Ecto neural progenitor cell (in vitro differentiated cells): ENCODE results near the gene MS4A13.
"Not testable (repeated sequence)": the region's sequence is repeated elsewhere in the genome, so short reads cannot be mapped to it uniquely, and the experiment has no call there.

Experiments
- DNase-seq: peaks from one replicate; pipeline ENCODE4 v3.0.0-alpha.2; 2018; ENCODE audit warnings: low spot score

Gene MS4A13

DNA sequence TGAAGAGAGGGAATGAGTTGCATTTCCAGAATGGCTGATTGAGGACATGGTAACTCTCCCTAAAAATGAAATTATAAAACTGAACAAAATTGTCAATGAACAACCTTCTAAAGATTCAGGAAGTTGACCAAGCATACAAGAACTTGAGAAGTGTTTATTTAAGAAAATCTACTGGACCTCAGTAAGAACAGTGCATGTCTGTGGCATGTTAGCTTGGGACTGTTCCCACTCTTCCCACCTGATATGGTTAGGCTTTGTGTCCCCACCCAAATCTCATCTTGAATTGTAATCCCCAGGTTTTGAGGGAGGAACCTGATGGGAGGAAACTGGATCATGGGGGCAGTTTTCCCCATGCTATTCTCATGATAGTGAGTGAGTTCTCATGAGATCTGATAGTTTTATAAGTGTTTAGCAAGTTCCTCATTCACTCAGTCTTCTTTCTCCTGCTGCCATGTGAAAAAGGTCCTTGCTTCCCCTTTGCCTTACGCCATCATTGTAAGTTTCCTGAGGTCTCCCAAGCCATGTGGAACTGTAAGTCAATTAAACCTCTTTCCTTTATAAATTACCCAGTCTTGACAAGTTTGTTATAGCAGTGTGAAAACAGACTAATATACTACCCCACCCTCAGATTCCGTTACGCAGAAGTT is 15.4 kb downstream of the MS4A13 start:
- no peak for DNase-seq

DNA sequence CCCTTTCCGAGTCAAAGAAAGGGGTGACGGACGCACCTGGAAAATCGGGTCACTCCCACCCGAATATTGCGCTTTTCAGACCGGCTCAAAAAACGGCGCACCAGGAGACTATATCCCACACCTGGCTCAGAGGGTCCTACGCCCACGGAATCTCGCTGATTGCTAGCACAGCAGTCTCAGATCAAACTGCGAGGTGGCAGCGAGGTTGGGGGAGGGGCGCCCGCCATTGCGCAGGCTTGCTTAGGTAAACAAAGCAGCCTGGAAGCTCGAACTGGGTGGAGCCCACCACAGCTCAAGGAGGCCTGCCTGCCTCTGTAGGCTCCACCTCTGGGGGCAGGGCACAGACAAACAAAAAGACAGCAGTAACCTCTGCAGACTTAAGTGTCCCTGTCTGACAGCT is 17.2 kb downstream of the MS4A13 start:
- DNase-seq: not testable (repeated sequence)

DNA sequence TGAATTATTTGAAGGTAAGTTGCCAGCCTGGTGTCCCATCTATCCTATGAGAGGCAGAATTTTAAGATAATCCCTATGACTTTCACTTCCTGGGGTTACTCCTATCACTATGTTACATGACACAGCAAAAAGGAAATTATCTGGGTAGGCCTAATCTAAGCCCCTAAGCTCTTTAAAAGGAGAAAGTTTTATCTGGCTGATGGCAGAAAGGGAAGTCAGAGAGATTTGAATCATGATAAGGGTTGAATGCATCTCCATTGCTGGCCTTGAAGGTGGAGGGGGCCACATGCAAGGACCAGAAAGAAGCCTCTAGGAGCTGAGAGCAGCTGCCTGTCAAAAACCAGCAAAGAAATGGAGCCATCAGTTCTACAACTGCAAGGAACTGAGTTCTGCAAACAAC is 23.4 kb downstream of the MS4A13 start:
- not testable (repeated sequence) for DNase-seq

DNA sequence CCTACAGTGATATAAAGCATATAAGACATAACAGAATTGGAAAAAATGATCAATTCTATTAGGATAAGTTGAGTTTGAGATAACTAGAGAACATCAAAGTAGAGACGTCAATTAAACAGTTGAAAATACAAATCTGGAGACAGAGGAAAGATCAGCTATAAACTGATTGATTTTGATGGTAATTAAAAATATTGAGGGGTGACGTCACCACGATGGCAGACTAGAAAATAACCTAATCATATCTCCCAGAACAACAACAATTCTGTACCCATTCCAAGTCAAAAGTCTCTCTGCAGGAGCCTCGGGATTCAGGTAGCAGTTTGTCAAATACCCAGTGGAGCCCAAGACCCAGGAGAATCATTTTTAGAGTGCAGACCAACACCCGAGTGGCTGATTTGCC is 28.9 kb downstream of the MS4A13 start:
- DNase-seq: no peak

DNA sequence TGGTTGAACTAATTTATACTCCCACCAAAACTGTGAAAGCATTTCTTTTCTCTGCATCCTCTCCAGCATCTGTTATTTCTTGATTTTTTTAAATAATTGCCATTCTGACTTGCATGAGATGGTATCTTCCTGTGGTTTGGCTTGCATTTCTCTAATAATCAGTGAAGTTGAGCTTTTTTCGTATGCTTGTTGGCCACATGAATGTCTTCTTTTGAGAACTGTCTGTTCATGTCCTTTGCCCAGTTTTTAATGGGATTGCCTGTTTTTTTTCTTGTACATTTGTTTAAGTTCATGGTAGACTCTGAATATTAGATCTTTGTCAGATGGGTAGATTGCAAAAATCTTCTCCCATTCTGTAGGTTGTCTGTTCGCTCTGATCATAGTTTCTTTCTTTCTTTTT is 46.1 kb downstream of the MS4A13 start:
- no peak for DNase-seq

DNA sequence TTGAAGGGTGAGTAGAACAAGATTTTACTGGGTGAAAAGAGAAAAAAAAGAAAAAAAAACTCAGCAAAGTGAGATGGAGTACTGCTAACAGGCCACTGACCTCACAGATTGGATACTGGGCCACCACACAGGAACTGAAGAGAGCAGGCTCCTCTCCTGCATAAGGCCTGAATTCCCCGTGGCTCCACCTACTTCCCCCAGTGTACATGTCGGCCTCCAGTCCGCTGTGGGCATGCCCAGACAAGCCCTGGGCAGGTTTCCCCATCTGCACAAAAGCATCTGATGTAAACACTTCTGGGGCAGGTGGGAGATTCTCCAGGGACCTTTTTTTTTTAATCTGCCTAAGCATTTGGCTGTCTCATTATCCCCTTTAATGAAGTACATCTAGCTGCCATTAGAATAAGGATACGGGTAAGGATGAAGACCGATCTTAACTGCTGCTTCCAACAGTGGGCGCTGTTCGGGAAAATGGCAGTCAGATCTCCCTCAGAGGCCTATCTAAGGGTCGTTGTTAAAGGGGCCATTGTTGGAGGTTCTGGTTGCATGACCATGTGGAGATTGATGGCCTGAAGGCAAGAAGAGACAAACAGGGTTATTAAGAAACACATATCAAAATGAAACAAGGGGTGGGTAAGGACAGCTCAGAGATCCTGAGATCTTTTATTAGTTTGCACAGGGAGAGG is 48.5 kb downstream of the MS4A13 start:
- no peak for DNase-seq

DNA sequence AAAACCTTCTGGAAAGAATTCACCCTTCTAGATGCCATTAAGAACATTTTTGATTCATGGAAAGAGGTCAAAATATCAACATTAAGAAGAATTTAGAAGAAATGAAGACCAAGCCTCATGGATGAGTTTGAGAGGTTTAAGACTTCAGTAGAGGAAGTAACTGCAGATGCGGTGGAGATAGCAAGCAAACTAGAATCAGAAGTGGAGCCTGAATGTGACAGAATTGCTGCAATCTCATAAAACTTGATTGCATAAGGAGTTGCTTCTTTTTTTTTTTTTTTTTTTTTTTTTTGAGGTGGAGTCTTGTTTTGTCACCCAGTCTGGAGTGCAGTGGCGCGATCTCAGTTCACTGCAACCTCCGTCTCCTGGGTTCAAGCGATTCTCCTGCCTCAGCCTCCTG is 51.6 kb downstream of the MS4A13 start:
- DNase-seq: no peak

DNA sequence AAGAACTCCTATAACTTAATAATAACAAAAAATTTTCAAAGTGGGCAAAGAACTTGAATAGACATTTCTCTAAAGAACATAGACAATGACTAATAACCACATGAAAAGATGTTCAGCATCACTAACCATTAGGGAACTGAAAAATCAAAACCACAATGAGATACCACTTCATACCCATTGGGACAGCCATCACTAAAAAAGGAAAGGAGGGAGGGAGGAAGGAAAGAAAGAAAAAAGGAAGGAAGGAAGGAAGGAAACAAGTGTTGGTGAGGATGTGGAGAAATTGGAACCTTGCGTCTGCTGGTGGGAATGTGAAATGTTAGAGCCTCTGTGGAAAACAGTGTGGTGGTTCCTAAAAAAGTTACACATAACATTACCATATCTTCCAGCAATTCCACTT is 55.8 kb downstream of the MS4A13 start:
- no peak for DNase-seq

DNA sequence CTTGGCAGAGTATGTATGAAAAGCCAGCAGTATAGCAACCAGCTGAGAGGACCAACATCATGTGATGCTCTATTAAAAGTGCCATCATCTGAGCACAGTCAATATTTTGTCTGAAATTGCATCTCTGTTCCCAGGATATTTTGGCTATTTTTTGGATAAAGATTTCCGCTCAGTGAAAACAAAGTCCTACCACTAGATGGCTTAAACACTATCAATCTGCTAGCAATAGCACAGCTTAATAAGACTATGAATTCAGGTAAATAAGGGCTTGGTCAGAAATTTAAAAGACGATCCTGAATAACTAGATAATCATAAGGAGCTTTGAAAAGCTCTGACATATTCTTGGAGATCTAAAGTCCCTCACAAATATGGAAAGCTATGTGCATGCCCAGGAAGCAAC is 74.4 kb downstream of the MS4A13 start:
- DNase-seq: no peak
